RKO (cell line): ENCODE data around the gene DHX57.
"Not testable (repeated sequence)": the region's sequence is repeated elsewhere in the genome, so short reads cannot be mapped to it uniquely, and the experiment has no call there.

Experiments
- DNase-seq: peaks from one replicate; pipeline ENCODE4 v3.0.0-alpha.2; 2016; ENCODE audit warnings: low spot score

Gene DHX57

DNA sequence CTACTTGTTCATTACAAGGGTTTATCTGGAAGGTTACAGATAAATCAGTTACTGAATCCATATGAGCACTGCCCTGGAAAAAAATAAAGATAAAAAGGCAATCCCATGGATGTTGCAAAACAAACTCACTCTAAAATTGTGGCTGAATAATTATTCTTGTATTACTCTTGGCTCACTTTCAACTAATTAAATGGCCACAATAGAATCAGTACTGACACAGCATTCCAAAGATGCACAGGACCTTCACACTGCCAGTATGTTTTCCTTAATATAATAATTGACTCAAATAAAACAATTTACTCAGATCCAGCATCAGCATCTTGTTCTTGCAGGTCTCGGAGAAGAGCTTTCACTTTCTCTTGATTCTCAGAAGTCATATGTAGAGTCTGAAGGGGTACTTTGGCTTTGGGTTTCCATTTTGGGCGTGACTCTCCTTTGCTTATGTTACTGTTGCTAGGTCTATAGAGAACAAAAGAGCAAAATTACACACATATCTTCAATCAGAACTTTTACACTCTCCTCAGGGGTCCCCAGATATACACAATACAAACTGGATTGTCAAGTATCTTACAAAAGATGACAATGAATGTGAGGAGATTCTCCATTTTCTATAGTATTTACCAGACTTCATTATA is 12.6 kb downstream of the DHX57 start:
- no peak for DNase-seq

DNA sequence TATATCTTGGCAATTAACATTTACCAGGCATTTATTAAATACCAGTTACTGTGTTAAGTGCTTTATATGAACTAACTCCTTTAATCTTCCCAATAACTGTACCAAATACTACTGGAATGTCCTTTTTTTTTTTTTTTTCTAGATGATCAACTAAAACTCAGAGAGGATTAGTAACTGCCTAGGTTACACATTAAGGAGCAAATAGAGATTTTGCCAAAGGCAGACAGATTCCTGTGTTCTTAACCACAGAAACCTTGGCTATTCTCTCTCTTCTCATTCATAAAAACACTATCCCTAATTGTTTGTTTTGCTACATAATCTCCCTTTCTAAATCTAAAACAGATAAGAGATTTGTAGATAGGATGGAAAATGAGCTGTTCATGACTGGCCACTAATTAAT is 13.3 kb downstream of the DHX57 start:
- DNase-seq = no peak

DNA sequence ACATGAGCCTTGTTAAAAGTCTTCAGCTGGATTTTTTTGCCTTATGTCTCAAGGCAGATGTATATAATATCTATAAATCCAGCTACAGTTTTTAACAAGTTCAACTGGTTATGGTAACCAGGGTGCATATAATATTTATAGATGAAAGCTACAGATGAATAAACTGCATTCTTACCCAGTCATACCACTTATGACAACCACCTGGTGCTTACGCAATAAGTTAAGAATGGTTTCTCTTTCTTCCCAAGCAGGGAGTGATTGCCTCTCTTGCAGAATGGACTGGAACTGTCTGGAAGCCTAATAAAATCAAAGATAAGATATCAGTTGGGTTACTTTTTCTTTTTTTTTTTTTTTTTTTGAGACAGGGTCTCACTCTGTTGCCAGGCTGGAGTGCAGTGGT is 19.6 kb downstream of the DHX57 start:
- DNase-seq = peak; percentile 23

DNA sequence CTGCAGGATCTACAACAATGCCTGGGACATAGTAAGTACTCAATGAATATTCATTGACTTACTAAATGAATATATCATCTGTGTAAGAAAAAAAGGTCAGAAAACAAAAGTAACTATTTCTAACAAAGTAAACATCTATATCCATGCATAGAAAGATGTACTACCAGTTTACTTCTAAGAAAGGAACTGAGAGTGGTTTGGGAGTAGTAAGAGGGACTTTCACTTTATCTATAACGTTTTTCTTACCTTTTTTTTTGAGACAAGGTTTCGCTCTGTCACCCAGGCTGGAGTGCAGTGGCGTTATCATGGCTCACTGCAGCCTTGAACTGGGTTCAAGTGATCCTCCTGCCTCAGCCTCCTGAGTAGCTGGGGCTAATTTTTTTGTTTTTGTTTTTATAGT is 25.7 kb downstream of the DHX57 start:
- DNase-seq = no peak

DNA sequence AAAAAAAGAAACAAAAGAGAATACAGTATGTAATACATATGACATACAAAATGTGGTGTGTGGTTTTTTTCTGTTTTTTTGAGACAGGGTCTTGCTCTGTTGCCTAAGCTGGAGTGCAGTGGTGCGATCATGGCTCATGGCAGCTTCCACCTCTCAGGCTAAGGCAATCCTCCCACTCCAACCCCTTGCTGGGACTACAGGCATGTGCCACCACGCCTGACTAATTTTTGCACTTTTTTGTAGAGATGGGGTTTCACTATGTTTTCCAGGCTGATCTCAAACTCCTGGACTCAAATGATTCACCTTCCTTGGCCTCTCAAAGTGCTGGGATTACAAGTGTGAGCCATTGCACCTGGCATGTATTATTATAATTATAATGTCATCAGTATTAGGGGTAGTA is 38.9 kb downstream of the DHX57 start:
- DNase-seq = no peak

DNA sequence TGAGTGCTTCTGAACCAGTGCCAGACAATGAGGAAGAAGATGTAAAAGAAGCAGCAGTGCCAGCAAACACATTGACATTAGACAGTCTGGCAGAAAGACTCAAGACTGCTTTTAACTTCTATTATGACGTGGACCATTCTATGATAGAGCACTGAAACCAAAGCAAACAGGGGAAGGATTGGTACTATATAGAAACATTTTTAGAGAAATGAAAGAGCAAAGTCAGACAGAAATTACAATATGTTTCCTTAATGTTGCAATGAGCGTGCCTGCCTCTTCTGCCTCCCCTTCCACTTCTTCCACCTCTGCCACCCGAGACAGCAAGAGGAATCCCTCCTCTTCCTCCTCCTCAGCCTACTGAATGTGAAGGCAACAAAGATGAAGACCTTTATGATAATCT is 39.7 kb downstream of the DHX57 start:
- DNase-seq = no peak

DNA sequence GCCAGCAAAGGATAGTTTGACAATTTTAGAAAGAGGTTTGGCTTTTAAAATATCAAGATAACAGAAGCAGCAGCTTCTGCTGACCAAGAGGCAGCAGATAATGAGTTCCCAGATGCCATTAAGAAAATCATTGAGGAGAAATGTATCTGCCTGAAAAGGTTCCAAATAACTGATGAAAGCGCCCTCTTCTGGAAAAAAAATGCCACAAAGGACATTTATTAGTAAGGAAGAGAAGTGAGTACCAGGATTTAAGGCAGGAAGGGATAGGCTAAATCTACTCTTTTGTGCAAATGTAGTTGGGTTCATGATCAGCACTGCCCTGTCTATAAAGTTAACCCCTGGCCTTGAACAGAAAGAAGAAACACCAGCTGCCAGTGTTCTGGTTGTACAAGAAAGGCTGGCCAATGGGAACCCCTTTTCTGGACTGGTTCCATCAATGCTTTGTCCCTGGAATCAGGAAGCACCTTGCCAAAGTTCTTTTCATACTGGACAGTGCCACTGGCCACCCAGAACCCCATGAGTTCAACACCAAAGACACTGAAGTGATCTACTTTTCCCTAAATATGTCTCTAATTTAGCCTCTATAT is 40.6 kb downstream of the DHX57 start:
- DNase-seq = no peak

DNA sequence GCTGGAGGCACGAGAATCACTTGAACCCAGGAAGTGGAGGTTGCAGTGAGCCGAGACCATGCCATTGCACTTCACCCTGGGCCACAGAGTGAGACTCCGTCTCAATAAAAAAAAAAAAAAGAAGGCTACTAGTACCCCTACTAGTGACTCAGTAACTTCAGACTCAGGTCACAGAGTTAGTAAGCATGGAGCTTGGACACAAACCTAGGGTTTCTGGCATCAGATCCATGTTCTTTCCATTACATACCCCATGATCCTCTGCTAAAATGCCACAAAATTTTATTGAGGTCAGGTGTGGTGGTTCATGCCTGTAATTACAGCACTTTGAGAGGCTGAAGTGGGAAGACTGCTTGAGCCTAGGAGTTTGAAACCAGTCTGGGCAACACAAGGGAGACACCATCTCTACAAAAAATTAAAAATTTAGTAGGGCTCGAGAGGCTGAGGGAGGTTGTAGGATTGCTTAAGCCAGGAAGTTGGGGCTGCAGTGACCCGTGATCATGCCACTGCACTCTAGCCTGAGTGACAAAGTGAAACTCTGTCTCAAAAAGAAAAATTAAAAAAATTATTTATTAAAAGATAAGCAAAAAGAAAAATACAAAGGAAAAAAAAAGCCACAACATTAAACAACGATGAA is 45.1 kb downstream of the DHX57 start:
- no peak for DNase-seq

DNA sequence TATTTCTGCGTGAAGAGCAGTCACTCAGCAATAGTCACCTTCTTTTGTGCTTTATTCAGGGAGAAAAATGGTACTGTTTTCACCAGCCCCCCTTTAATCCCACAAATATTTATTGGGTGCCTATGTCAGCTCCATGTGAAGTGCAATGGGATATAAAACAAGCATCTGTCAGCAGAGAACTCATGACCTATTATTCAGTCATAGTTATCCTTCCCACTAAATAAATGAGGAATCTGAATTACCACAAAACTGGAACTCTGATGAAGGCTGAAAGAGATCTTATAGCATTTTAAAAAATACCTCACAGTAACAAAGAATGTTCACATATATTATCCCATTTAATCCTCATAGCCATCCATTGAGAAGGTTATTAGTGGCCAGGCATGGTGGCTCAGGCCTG is 45.8 kb downstream of the DHX57 start:
- DNase-seq = no peak

DNA sequence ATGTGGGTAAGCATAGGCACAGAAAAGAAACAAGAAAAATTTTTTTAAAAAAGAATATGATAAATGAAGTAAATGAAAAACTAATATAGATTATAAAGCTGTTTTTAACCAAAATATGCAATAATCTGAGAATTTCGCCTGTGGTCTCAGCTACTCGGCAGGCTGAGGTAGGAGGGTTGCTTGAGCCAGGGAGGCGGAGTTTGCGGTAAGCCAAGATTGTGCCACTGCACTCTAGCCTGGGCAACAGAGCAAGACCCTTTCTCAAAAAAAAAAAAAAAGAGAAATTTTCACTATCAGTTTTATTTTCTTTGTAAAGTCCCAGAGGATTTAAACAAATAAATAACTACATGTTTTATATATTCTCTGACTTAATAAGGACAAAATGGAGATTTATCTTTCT is 47.3 kb downstream of the DHX57 start:
- no peak for DNase-seq

DNA sequence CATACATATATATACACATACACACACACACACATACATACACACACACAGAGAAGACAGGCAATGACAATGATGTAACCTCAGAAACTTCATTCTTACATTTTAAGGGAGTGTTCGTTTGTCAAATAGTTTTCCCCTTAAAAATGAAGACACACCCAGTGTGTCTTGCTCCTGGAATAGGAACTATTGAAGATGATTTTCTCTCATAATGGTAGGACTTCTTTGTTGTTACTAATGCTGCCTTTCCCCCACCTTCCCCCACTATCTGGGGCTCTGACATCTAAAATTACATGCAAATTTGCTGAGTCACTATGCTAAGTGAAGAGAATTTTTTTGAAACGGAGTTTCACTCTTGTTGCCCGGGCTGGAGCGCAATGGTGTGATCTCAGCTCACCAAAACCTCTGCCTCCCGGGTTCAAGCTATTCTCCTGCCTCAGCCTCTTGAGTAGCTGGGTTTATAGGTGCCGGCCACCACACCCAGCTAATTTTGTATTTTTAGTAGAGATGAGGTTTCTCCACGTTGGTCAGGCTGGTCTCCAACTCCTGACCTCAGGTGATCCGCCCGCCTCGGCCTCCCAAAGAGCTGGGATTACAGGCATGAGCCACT is 48.1 kb downstream of the DHX57 start:
- peak; percentile 7 for DNase-seq

DNA sequence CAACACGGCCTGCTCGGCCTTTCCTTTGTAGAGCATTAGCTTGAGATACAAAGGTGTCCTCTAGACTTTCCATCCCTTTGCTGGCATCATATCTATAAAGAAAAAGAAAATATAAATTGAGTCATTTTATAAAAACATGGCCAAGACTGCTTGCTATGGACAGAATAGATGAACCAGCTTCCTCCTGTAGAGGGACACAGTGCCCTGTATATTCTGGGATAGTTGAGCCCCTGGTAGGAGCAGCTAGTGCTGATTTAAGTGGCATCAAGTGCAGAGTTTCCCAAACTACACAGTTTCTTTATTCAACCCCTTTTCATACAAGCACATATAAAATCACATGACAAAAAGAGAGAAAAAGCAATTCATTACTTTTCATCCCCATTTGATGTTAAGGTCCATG is 49.8 kb downstream of the DHX57 start:
- no peak for DNase-seq

DNA sequence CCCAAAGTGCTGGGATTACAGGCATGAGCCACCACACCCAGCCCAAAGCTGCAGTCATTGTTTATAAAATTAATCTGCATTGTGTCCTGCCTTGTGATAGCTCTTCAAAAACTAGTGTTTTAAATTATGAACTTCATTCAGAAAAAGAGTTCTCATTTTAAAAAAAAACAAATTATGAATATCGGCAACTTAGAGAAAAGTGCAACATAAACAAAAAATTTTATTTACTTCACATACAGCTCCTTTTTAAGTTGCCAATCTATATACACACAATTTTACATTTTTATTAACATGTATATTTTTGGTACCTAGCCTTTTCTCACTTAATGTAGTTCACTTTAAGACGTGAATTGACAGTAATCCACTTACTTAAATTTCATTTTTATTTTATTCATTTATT is 50.8 kb downstream of the DHX57 start:
- no peak for DNase-seq

DNA sequence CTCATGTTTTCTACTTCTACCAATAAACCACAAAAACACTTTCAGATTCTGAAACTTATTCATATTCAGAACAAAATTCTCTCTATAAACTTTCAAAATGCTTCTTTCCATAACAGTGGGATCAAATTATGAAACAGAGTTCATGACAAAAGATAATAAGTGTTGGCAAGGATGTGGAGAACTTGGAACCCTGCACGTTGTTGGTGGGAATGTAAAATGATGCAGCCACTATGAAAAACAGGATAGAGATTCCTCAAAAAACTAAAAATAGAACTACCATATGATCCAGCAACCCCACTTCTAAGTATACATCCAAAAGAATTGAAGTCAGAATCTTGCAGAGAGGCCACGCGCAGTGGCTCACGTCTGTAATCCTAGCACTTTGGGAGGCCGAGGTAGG is 52.3 kb downstream of the DHX57 start:
- no peak for DNase-seq

DNA sequence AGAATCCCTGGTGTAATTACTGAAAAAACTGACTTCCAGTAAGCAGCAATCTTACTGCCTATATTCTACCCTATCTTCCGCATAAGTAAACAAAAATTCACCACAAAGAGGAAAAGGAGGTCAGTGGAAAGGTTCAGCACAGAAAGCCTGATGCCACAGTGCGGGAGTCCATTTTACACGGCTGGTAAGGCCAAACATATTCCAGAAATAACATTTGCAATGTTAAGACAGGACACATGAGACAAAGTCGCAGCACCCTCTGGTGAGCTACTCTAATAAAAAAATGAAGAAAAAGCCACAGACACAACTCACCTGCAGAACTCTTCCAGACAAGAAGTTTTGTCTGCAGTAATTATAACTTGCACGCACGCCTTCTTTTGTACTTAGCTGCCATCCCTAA is 57.2 kb downstream of the DHX57 start:
- DNase-seq = no peak

DNA sequence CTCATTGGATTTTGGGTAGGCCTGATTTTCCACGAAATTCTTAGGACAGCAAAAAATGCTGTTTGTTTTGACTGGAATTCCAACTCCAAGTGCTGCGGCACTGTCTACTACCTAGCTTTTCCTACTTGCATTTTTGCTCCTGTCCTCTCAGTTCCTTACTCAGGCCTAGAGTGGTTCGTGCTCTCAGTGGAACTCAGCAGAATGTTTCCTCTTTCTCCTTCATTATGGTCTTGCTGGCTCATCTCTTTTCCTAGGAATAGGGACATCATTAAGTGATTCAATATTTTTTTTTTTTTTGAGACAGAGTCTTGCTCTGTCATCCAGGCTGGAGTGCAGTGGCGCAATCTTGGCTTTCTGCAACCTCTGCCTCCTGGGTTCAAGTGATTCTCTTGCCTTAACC is 59.8 kb downstream of the DHX57 start:
- no peak for DNase-seq

DNA sequence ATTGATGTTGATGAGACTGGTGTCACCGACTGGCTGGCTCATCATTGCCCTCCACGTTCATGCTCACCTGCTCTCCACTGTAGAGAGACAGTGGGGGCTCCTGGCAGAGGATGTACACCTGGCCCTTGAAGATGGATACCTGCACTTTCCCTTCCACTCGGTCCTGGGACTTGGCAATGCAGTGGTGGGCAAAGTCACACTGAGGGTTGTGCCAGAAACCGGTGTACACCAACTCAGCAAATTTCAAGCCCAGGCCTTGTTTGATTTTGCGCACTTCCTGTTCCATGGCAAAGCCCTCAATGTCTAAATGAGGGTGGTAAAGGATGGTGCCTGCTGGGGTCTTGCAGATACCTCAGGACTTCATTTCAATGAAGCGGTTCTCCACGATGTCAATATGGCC is 65.2 kb downstream of the DHX57 start:
- DNase-seq = no peak

DNA sequence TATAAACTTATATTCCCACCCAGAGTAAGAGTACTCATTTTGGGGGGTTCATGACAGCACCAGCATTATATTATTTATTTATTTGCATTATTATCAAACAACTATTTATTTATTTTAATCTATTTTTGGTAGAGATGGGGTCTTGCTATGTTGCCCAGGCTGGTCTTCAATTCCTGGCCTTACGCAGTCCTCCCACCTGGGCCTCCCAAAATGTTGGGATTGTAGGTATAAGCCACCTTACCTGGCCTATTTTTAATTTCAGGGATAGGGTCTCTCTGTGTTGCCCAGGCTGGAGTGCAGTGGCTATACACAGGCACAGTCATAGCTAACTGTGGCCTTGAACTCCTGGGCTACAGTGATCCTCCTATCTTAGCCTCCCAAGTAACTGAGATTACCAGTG is 67.1 kb downstream of the DHX57 start:
- no peak for DNase-seq

DNA sequence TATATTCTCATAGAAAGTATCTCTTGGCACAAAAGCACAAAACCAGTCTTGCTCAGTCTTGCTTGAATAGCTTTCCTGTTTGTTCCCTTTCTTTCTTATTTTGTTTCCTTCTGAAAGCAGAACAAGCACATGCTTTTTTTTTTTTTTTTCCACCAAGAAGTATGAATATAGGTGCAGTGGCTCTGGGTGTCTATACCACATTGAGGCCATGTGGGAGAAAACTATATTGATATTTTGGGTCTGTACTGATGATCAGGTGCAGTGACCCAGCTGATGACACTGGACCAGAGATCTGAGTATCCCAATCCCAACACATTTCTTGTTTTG is 69.0 kb downstream of the DHX57 start:
- DNase-seq = no peak

DNA sequence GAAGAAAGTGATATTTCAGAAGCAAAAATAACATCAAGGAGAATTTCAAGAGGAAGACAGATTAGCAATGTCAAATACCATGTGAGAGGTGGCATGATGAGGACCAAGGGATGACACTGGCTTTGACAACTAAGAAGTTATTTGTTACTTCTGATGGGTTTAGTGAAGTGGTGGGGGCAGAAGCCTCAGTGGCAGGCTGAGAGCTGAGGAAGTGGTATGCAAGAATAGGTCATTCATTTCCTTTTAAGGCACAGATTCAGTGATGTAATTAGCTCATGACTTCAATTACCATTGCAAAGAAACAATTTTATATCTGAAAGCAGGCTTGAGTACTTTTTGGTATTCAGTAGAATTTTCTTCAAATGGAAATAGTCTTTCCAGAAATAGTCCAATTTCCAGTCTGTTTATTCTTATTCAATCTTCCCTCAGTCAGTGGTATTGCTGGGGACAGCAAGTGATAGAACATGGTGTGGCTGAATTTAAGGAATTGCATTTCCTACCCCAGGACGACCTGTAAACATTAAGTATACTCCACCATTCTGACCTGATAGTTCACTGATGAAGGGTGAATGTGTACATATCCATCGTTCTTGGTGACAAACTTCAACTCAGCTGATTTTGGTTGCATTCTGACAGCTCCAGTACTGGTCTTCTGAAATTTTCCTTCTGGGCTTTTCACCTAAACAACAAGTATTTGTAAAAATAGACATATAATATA is 69.6 kb downstream of the DHX57 start:
- no peak for DNase-seq

DNA sequence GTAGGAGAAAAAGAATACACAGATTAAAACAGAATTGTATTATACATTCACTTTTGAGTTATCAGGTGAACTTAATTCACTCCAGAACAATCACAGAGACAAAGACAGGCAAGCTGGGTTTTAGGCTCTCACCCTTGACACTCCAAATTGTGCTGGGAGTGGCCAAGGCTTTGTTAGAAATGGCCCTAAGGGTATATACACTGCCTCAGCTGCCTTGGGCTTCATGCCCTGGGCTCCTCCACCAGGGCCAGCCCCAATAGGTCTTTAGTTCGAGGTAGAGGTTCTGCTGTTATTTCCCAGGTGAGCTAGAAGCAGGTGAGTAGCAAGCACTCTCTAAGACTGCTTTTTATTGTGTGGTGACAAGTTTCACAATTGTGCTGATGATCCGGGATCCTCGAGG is 77.8 kb downstream of the DHX57 start:
- no peak for DNase-seq

DNA sequence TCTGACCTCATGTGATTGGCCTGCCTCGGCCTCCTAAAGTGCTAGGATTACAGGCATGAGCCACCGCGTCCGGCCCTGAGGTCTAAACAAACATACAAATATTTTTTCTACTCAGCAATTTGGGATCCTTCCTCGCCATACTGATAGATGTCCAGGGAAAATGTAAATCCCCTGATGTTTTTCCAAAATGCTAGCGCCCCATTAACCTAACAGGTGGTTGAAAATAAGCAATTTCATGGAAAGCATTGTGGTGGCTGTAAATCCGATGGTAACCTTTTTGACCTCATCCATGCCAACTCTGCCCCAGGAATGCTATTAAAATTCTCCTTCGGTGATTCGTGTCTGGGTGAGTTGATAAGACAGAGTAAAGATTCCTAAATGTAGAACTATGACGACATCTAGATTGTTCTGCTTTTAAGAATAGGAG is 78.5 kb downstream of the DHX57 start:
- DNase-seq = no peak

DNA sequence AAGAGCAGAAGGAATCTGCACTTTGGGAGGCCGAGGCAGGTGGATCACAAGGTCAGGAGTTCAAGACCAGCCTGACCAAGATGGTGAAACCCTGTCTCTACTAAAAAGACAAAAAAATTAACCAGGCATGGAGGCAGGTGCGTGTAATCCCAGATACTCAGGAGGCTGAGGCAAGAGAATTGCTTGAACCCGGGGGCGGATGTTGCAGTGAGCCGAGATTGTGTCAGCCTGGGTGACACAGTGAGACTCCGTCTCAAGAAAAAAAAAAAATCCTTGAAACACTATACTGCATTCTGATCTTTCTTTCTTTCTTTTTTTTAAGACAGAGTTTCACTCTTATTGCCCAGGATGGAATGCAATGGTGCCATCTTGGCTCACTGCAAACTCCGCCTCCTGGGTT is 80.7 kb downstream of the DHX57 start:
- DNase-seq = not testable (repeated sequence)
